IMR-90 (cell line): Measurements from ENCODE around the gene FAM174C. TPM values are rescaled to one million over a fixed set of nuclear protein-coding genes. Genes with fewer than 3 reads are reported as not detected.

ENCODE experiments used
- ATAC-seq: fragments of 200-7000 bp; cut with Tn5 transposase; 2 replicates; pipeline ENCODE4 v1.9.1; 2020; ENCODE audit warnings: low read depth, mild to moderate bottlenecking, moderate library complexity
- BruUV-seq: library from RNA; stranded (reverse); fragments of 400-500 nt; replicated peaks from 2 replicates; lab custom pipeline; 2021; lab: Mats Ljungman, UMichigan
- CTCF ChIA-PET: fragments of 300-600 bp; formaldehyde crosslinking; extraction: SDS; loops from one replicate; lab custom pipeline; 2021; ENCODE audit warnings: antibody characterized with exemption; lab: Yijun Ruan, JAX
- POLR2A ChIA-PET: fragments of 300-600 bp; sonication (Branson Sonifier 250); formaldehyde crosslinking; loops from one replicate; lab custom pipeline; 2022; ENCODE audit warnings: antibody characterized with exemption; ENCODE audit not compliant: unreplicated experiment; lab: Charles Lee
- DNase-seq: peaks from one replicate; pipeline ENCODE4 v3.0.0; 2013
- H2AFZ ChIP-seq: replicated peaks from 2 replicates; pipeline ENCODE3; 2013; ENCODE audit warnings: low read length, mild to moderate bottlenecking; ENCODE audit not compliant: poor library complexity
- H2AK5ac ChIP-seq: 2 replicates; pipeline ENCODE4 v1.6.1; 2013; ENCODE audit warnings: low read depth, low read length, inconsistent platforms
- H2AK9ac ChIP-seq: replicated peaks from 2 replicates; pipeline ENCODE3; 2013; ENCODE audit warnings: mild to moderate bottlenecking, low read depth, low read length, moderate library complexity; ENCODE audit not compliant: poor library complexity
- H2BK120ac ChIP-seq: 2 replicates; pipeline ENCODE4 v1.6.1; 2013; ENCODE audit warnings: low read depth, low read length, inconsistent platforms
- H2BK15ac ChIP-seq: 3 replicates; pipeline ENCODE4 v1.6.1; 2013; ENCODE audit warnings: low read depth, low read length, inconsistent platforms
- H2BK20ac ChIP-seq: 2 replicates; pipeline ENCODE4 v1.6.1; 2013; ENCODE audit warnings: low read depth, mild to moderate bottlenecking, inconsistent platforms, low read length, moderate library complexity
- H2BK5ac ChIP-seq: 2 replicates; pipeline ENCODE4 v1.6.1; 2013; ENCODE audit warnings: mild to moderate bottlenecking, low read depth, low read length, inconsistent platforms; ENCODE audit not compliant: poor library complexity, severe bottlenecking
- H3K14ac ChIP-seq: replicated peaks from 2 replicates; pipeline ENCODE4 v1.6.1; 2013; ENCODE audit warnings: low read depth, low read length, inconsistent platforms
- H3K18ac ChIP-seq: 2 replicates; pipeline ENCODE4 v1.6.1; 2013; ENCODE audit warnings: low read depth, low read length, control low read depth
- H3K23ac ChIP-seq: 2 replicates; pipeline ENCODE4 v1.6.1; 2013; ENCODE audit warnings: low read depth, low read length, inconsistent platforms
- H3K27ac ChIP-seq: 2 replicates; pipeline ENCODE4 v1.5.1; 2013; ENCODE audit warnings: mild to moderate bottlenecking, control low read depth, low read length; ENCODE audit not compliant: insufficient read depth
- H3K27me3 ChIP-seq: 2 replicates; pipeline ENCODE4 v1.6.1; 2013; ENCODE audit warnings: low read length; ENCODE audit not compliant: control insufficient read depth, insufficient read depth
- H3K36me3 ChIP-seq: 2 replicates; pipeline ENCODE4 v1.6.1; 2013; ENCODE audit warnings: low read length, mixed read lengths; ENCODE audit not compliant: control insufficient read depth, insufficient read depth
- H3K4ac ChIP-seq: 2 replicates; pipeline ENCODE4 v1.6.1; 2013; ENCODE audit warnings: low read depth, low read length, inconsistent platforms
- H3K4me1 ChIP-seq: 2 replicates; pipeline ENCODE4 v1.6.1; 2013; ENCODE audit warnings: low read length, mixed read lengths; ENCODE audit not compliant: control insufficient read depth, insufficient read depth
- H3K4me2 ChIP-seq: 2 replicates; pipeline ENCODE4 v1.6.1; 2013; ENCODE audit warnings: low read depth, mild to moderate bottlenecking, control low read depth, low read length, moderate library complexity
- H3K4me3 ChIP-seq: 2 replicates; pipeline ENCODE4 v1.5.1; 2013; ENCODE audit warnings: low read depth, mild to moderate bottlenecking, control low read depth, low read length, moderate library complexity; ENCODE audit not compliant: insufficient read depth
- H3K56ac ChIP-seq: 2 replicates; pipeline ENCODE4 v1.6.1; 2013; ENCODE audit warnings: low read length, inconsistent platforms; ENCODE audit not compliant: insufficient read depth; ENCODE audit errors: extremely low read depth
- H3K79me1 ChIP-seq, 2 experiments: 2 replicates each; pipeline ENCODE4 v1.6.1; 2013; ENCODE audit warnings: low read length in 2 of 2, inconsistent platforms in 1 of 2, low read depth in 1 of 2
- H3K9ac ChIP-seq: 2 replicates; pipeline ENCODE4 v1.6.1; 2013; ENCODE audit warnings: low read depth, low read length, control low read depth
- H3K9me1 ChIP-seq: 2 replicates; pipeline ENCODE4 v1.6.1; 2013; ENCODE audit warnings: low read length, inconsistent platforms; ENCODE audit not compliant: insufficient read depth
- H3K9me3 ChIP-seq: 2 replicates; pipeline ENCODE4 v1.6.1; 2013; ENCODE audit warnings: low read length; ENCODE audit not compliant: control insufficient read depth, insufficient read depth
- H4K20me1 ChIP-seq: 2 replicates; pipeline ENCODE4 v1.6.1; 2013; ENCODE audit warnings: low read length, inconsistent platforms; ENCODE audit not compliant: insufficient read depth
- H4K5ac ChIP-seq: 2 replicates; pipeline ENCODE4 v1.6.1; 2013; ENCODE audit warnings: mild to moderate bottlenecking, low read depth, low read length, control low read depth
- H4K8ac ChIP-seq, 2 experiments: 2 replicates each; pipeline ENCODE4 v1.6.1; 2013; ENCODE audit warnings: low read depth in 2 of 2, low read length in 2 of 2, control low read depth in 1 of 2, inconsistent platforms in 1 of 2
- H4K91ac ChIP-seq: 2 replicates; pipeline ENCODE4 v1.6.1; 2013; ENCODE audit warnings: low read depth, low read length, inconsistent platforms; ENCODE audit not compliant: insufficient read depth
- BHLHE40 ChIP-seq: fragments of 150-350 bp; IDR thresholded peaks from 2 replicates; pipeline ENCODE4 v1.6.1; 2016; ENCODE audit warnings: mild to moderate bottlenecking, low read depth, low read length
- CEBPB ChIP-seq: IDR thresholded peaks from 2 replicates; pipeline ENCODE4 v1.6.1; 2012; ENCODE audit warnings: low read depth, low read length, improper control_type of control experiment
- CHD1 ChIP-seq: IDR thresholded peaks from 2 replicates; pipeline ENCODE4 v1.6.1; 2012; ENCODE audit warnings: low read depth, low read length, improper control_type of control experiment
- ELK1 ChIP-seq: fragments of 150-350 bp; IDR thresholded peaks from 2 replicates; pipeline ENCODE4 v1.6.1; 2016; ENCODE audit warnings: low read depth, mild to moderate bottlenecking, low read length, moderate library complexity, borderline replicate concordance
- FOS ChIP-seq: fragments of 150-350 bp; IDR thresholded peaks from 2 replicates; pipeline ENCODE4 v1.6.1; 2016; ENCODE audit warnings: low read depth, low read length
- MAFK ChIP-seq: IDR thresholded peaks from 2 replicates; pipeline ENCODE4 v1.6.1; 2012; ENCODE audit warnings: low read depth, low read length, improper control_type of control experiment
- MAZ ChIP-seq: IDR thresholded peaks from 2 replicates; pipeline ENCODE4 v1.6.1; 2012; ENCODE audit warnings: low read depth, mild to moderate bottlenecking, low read length, improper control_type of control experiment, moderate library complexity, borderline replicate concordance
- MXI1 ChIP-seq: IDR thresholded peaks from 2 replicates; pipeline ENCODE4 v1.6.1; 2012; ENCODE audit warnings: low read depth, mild to moderate bottlenecking, low read length, moderate library complexity, borderline replicate concordance
- RAD21 ChIP-seq: IDR thresholded peaks from 2 replicates; pipeline ENCODE4 v1.6.1; 2012; ENCODE audit warnings: low read length, improper control_type of control experiment
- RCOR1 ChIP-seq: IDR thresholded peaks from 2 replicates; pipeline ENCODE4 v1.6.1; 2012; ENCODE audit warnings: mild to moderate bottlenecking, low read length, improper control_type of control experiment; ENCODE audit not compliant: insufficient replicate concordance
- RFX5 ChIP-seq: IDR thresholded peaks from 2 replicates; pipeline ENCODE4 v1.8.0; 2012; ENCODE audit warnings: low read depth, mild to moderate bottlenecking, low read length, moderate library complexity
- SMC3 ChIP-seq: fragments of 150-350 bp; IDR thresholded peaks from 2 replicates; pipeline ENCODE4 v1.6.1; 2016; ENCODE audit warnings: low read depth, mild to moderate bottlenecking, antibody characterized with exemption, low read length, moderate library complexity
- USF2 ChIP-seq: fragments of 150-350 bp; IDR thresholded peaks from 2 replicates; pipeline ENCODE4 v1.6.1; 2017; ENCODE audit warnings: mild to moderate bottlenecking, antibody characterized with exemption, low read length, low read depth
- WGBS, 2 experiments: methylation state at CpG; one replicate each; pipeline versions ENCODE4 v1.1.5 to v1.1.7; 2013; ENCODE audit warnings: missing lambda C conversion rate in 2 of 2; ENCODE audit not compliant: insufficient read length in 1 of 2; ENCODE audit errors: extremely low coverage in 2 of 2; 5-methylcytosine and 5-hydroxymethylcytosine counted together
- dilution Hi-C: fragments of 300-500 bp; cut with HindIII; formaldehyde crosslinking; loops from one replicate; pipeline ENCODE4 v1.14.3; 2018; ENCODE audit warnings: low sequenced_read_pairs; ENCODE audit not compliant: unreplicated experiment
- in situ Hi-C: fragments of 300-500 bp; cut with MboI; formaldehyde crosslinking; loops from 3 replicates; pipeline ENCODE4 v1.14.3; 2019; ENCODE audit warnings: low sequenced_read_pairs, inconsistent platforms, mixed read lengths
- intact Hi-C: fragments of 100-400 bp; cut with micrococcal nuclease; formaldehyde crosslinking; loops from 2 replicates; pipeline ENCODE4 v1.10.0; 2022
- polyA plus RNA-seq, 3 experiments: library from polyadenylated mRNA; depleted of rRNA; stranded (reverse); fragments of >200 nt; gene quantifications; 2 replicates each; pipeline ENCODE4 v1.2.3, GENCODE V29; 2012; ENCODE audit warnings: low replicate concordance in 1 of 3
- total RNA-seq: library from RNA; depleted of rRNA; stranded (reverse); fragments of >200 nt; gene quantifications from 2 replicates; pipeline ENCODE4 v1.2.3, GENCODE V29; 2012

Gene FAM174C
- total and polyA plus RNA-seq, 2 of the 4 experiments (the other 2 are of a cell fraction), result 7.5 to 61.8 TPM

GRCh38 chr19:1299801-1300200, 24.5 kb downstream of the FAM174C start:
- no peaks in the 10 kb centered on the region for H4K20me1 ChIP-seq
- H3K4ac ChIP-seq, result no peak overlapping the region
- no peak overlapping the region for H3K9ac ChIP-seq
- H2AFZ ChIP-seq, result no peak overlapping the region
- H3K27me3 ChIP-seq, result peaks cover 2% of the 10 kb centered on the region; the same call in 1 of the 2 replicates
- intact Hi-C loops, result no loop called here
- no TSS peak for BruUV-seq
- ATAC-seq, result no peak
- DNase-seq, result no peak
- no peak overlapping the region for H3K27ac ChIP-seq
- no peak overlapping the region for H3K18ac ChIP-seq
- H3K9me1 ChIP-seq, result no peaks in the 10 kb centered on the region
- in situ Hi-C loops, result no loop called here
- no peak overlapping the region for H2BK120ac ChIP-seq
- no peak overlapping the region for H4K8ac ChIP-seq
- no peaks in the 10 kb centered on the region for H3K79me1 ChIP-seq
- TF ChIP-seq SMC3 (no peak), FOS (no peak), ELK1 (no peak), RAD21 (no peak), CHD1 (no peak), MAZ (no peak), RFX5 (no peak), CEBPB (no peak), RCOR1 (no peak), USF2 (no peak), MXI1 (no peak), MAFK (no peak), BHLHE40 (no peak)
- H2BK5ac ChIP-seq, result no peak overlapping the region
- H3K36me3 ChIP-seq, result no peaks in the 10 kb centered on the region
- no peaks in the 10 kb centered on the region for H3K9me3 ChIP-seq
- H2BK20ac ChIP-seq, result no peak overlapping the region
- no peak overlapping the region for H3K56ac ChIP-seq
- H3K4me3 ChIP-seq, result no peak overlapping the region
- no peak overlapping the region for H3K14ac ChIP-seq
- peaks cover 3% of the 10 kb centered on the region; the same call in 1 of the 2 replicates for H3K4me1 ChIP-seq
- CTCF ChIA-PET, result no interaction called here
- no peak overlapping the region for H4K91ac ChIP-seq
- H3K4me2 ChIP-seq, result no peak overlapping the region
- H4K5ac ChIP-seq, result no peak overlapping the region
- WGBS, 2 experiments, result 91% methylated on average over 14 of the region's 34 CpGs; no CpG with 5 or more reads in 1 of the 2 experiments
- H3K23ac ChIP-seq, result no peak overlapping the region
- dilution Hi-C loops, result no loop called here
- no peak overlapping the region for H2AK5ac ChIP-seq
- POLR2A ChIA-PET, result no interaction called here
- H2AK9ac ChIP-seq, result no peak overlapping the region
- H2BK15ac ChIP-seq, result no peak overlapping the region
